Ovary (tissue), 3 donors: Measurements from ENCODE around the gene TRUB2.

Experiments used
- EP300 ChIP-seq: sonication (generic); formaldehyde crosslinking; IDR thresholded peaks from one replicate; pipeline ENCODE4 v1.6.1; 2017; ENCODE audit warnings: antibody characterized with exemption
- POLR2A ChIP-seq: fragments of 450-650 bp; IDR thresholded peaks from one replicate; pipeline ENCODE4 v1.6.1; 2017; ENCODE audit warnings: antibody characterized with exemption, mild to moderate bottlenecking, moderate library complexity
- TF ChIP-seq, protein P1 (sequence below), 3 donors: fragments of 450-650 bp in 2 of 3; fragments of 200-600 bp in 1 of 3; IDR thresholded peaks; one replicate each; pipeline versions ENCODE4 v1.5.1 to v1.8.0; 2016 to 2022; ENCODE audit warnings: antibody characterized with exemption in 3 of 3, mild to moderate bottlenecking in 1 of 3
- donor health status: DM: no; HTN: no; CAD: no.

- TF ChIP-seq, protein P1, sequence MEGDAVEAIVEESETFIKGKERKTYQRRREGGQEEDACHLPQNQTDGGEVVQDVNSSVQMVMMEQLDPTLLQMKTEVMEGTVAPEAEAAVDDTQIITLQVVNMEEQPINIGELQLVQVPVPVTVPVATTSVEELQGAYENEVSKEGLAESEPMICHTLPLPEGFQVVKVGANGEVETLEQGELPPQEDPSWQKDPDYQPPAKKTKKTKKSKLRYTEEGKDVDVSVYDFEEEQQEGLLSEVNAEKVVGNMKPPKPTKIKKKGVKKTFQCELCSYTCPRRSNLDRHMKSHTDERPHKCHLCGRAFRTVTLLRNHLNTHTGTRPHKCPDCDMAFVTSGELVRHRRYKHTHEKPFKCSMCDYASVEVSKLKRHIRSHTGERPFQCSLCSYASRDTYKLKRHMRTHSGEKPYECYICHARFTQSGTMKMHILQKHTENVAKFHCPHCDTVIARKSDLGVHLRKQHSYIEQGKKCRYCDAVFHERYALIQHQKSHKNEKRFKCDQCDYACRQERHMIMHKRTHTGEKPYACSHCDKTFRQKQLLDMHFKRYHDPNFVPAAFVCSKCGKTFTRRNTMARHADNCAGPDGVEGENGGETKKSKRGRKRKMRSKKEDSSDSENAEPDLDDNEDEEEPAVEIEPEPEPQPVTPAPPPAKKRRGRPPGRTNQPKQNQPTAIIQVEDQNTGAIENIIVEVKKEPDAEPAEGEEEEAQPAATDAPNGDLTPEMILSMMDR (IDR thresholded peaks at IDR 0.05): no peak
- no peak for TF ChIP-seq POLR2A
- TF ChIP-seq EP300: no peak
Measured at GRCh38 chr9:128262687-128263086, 59.6 kb downstream of the TRUB2 start.
